ENCODE results near the gene HRC. TPM values are rescaled to one million over a fixed set of nuclear protein-coding genes. Genes with fewer than 3 reads are reported as not detected.

The HRC gene
- total and polyA plus RNA-seq, 2 of the 8 experiments (the other 6 are each of a cell fraction or from before 2014, with no cell fraction given): 2.3 to 2.6 TPM

- TF ChIP-seq RAD21 (IDR thresholded peaks at IDR 0.05 in 1 of 2, conservative IDR thresholded peaks at IDR 0.05 in 1 of 2; ENCODE audit: low read depth in 2 of 2, low read length in 2 of 2) (no peak), SIN3A (conservative IDR thresholded peaks at IDR 0.05 in 1 of 2, IDR thresholded peaks at IDR 0.05 in 1 of 2; ENCODE audit: low read depth in 1 of 2, low read length in 2 of 2) (no peak; a peak in 1 of 4 replicates), E2F6 (IDR thresholded peaks at IDR 0.05) (no peak; the same call in 1 of the 2 replicates), PHF8 (conservative IDR thresholded peaks at IDR 0.05; ENCODE audit: low read depth, low read length) (0 out of 2 replicates have a peak, but pooled peaks have one; percentile 29), EGR1 (IDR thresholded peaks at IDR 0.05; ENCODE audit: borderline replicate concordance, low read depth, low read length) (0 out of 2 replicates have a peak, but pooled peaks have one; percentile 6), CBX5 (IDR thresholded peaks at IDR 0.05; ENCODE audit: low read depth, low read length) (no peak), SIRT6 (IDR thresholded peaks at IDR 0.05; ENCODE audit: low read length) (no peak), NANOG (IDR thresholded peaks at IDR 0.05; ENCODE audit: insufficient read depth, low read depth, low read length, poor library complexity, severe bottlenecking) (no peak), CHD2 (IDR thresholded peaks at IDR 0.05; ENCODE audit: low read length) (no peak), JUND (IDR thresholded peaks at IDR 0.05; ENCODE audit: low read length) (peak; percentile 96), CBX8 (IDR thresholded peaks at IDR 0.05; ENCODE audit: borderline replicate concordance, low read depth, low read length) (no peak), YY1 (IDR thresholded peaks at IDR 0.05; ENCODE audit: low read depth, low read length) (no peak), FOSL1 (IDR thresholded peaks at IDR 0.05; ENCODE audit: insufficient read depth, low read depth, low read length) (no peak), USF2 (IDR thresholded peaks at IDR 0.05; ENCODE audit: low read length) (no peak), SP1 (IDR thresholded peaks at IDR 0.05; ENCODE audit: low read depth, low read length) (0 out of 2 replicates have a peak, but pooled peaks have one; percentile 53), ASH2L (IDR thresholded peaks at IDR 0.05; ENCODE audit: low read length) (no peak), HDAC6 (IDR thresholded peaks at IDR 0.05; ENCODE audit: low read depth, low read length) (no peak), MAFK (IDR thresholded peaks at IDR 0.05; ENCODE audit: low read depth, low read length) (no peak), RNF2 (IDR thresholded peaks at IDR 0.05; ENCODE audit: borderline replicate concordance, low read depth, low read length, missing control alignments, poor library complexity, severe bottlenecking) (no peak), POLR2A (IDR thresholded peaks at IDR 0.05; ENCODE audit: control extremely low read depth in 1 of 2, low read depth in 2 of 2, low read length in 2 of 2) (peak in 1 of 2 experiments; percentile 50; a peak in 2 of 3 replicates), CREB1 (IDR thresholded peaks at IDR 0.05) (no peak), MAX (IDR thresholded peaks at IDR 0.05) (peak; percentile 56)
Measured at GRCh38 chr19:49150106-49150943, 4.9 kb downstream of the HRC start (continued).

Measured in H1 (cell line).